Subcutaneous abdominal adipose tissue (tissue), 5 donors: Measurements from ENCODE around the gene AIRE.

Experiments used
- H3K27ac ChIP-seq: one replicate; pipeline ENCODE4 v1.7.0; 2013; ENCODE audit warnings: low read depth, mild to moderate bottlenecking, inconsistent platforms, low read length, moderate library complexity
- H3K27me3 ChIP-seq, 5 donors: one replicate each; pipeline ENCODE4 v1.7.0; 2013; ENCODE audit warnings: low read length in 5 of 5, inconsistent platforms in 1 of 5; ENCODE audit not compliant: control insufficient read depth in 5 of 5, insufficient read depth in 4 of 5
- H3K36me3 ChIP-seq, 5 donors: one replicate each; pipeline ENCODE4 v1.7.0; 2013; ENCODE audit warnings: low read length in 5 of 5; ENCODE audit not compliant: control insufficient read depth in 5 of 5, insufficient read depth in 5 of 5
- H3K4me1 ChIP-seq, 5 donors: one replicate each; pipeline ENCODE4 v1.7.0; 2013; ENCODE audit warnings: low read length in 5 of 5, mild to moderate bottlenecking in 3 of 5, moderate library complexity in 1 of 5; ENCODE audit not compliant: control insufficient read depth in 5 of 5, insufficient read depth in 5 of 5
- H3K4me3 ChIP-seq, 5 donors: one replicate each; pipeline ENCODE4 v1.7.0; 2013; ENCODE audit warnings: low read length in 5 of 5, low read depth in 1 of 5
- H3K9ac ChIP-seq, 5 donors: one replicate each; pipeline ENCODE4 v1.7.0; 2013; ENCODE audit warnings: low read length in 5 of 5, mild to moderate bottlenecking in 4 of 5, moderate library complexity in 3 of 5
- H3K9me3 ChIP-seq, 5 donors: one replicate each; pipeline ENCODE4 v1.7.0; 2013; ENCODE audit warnings: low read length in 5 of 5; ENCODE audit not compliant: control insufficient read depth in 5 of 5
- donor health status: healthy.
- donor health status: healthy.
- donor health status: healthy.
- donor health status: healthy.
- donor health status: healthy.

AIRE gene

GRCh38 chr21:44323591-44323990 is 37.9 kb downstream of the AIRE start:
- H3K36me3 ChIP-seq, result peaks cover 0 to 92% (median 82%) of the 10 kb centered on the region in 5 donors
- no peak overlapping the region for H3K9ac ChIP-seq
- no peak overlapping the region for H3K27ac ChIP-seq
- no peak overlapping the region for H3K4me3 ChIP-seq
- H3K4me1 ChIP-seq, result no peaks in the 10 kb centered on the region
- no peaks in the 10 kb centered on the region for H3K27me3 ChIP-seq
- no peaks in the 10 kb centered on the region for H3K9me3 ChIP-seq

- Histone ChIP-seq H3K9ac (no peak overlapping the region), H3K27me3 (no peaks in the 10 kb centered on the region), H3K9me3 (no peaks in the 10 kb centered on the region), H3K36me3 (peaks cover 0 to 85% (median 78%) of the 10 kb centered on the region in 5 donors), H3K27ac (no peak overlapping the region), H3K4me3 (no peak overlapping the region), H3K4me1 (no peaks in the 10 kb centered on the region)
Observed at GRCh38 chr21:44324106-44324853, 38.6 kb downstream of the AIRE start.

- Histone ChIP-seq H3K4me3 (no peak overlapping the region), H3K27me3 (no peaks in the 10 kb centered on the region), H3K9ac (no peak overlapping the region), H3K36me3 (peaks cover 0 to 80% (median 75%) of the 10 kb centered on the region in 5 donors), H3K27ac (no peak overlapping the region), H3K4me1 (no peaks in the 10 kb centered on the region), H3K9me3 (no peaks in the 10 kb centered on the region)
Observed at GRCh38 chr21:44324854-44325107, 39.1 kb downstream of the AIRE start.

GRCh38 chr21:44325386-44326271 is 40.0 kb downstream of the AIRE start:
- no peaks in the 10 kb centered on the region for H3K9me3 ChIP-seq
- no peaks in the 10 kb centered on the region for H3K27me3 ChIP-seq
- H3K9ac ChIP-seq, result no peak overlapping the region
- no peak overlapping the region for H3K27ac ChIP-seq
- H3K36me3 ChIP-seq, result peaks cover 0 to 76% (median 67%) of the 10 kb centered on the region in 5 donors
- peaks cover 0 to 4% (median 0%) of the 10 kb centered on the region in 5 donors for H3K4me1 ChIP-seq
- no peak overlapping the region for H3K4me3 ChIP-seq

GRCh38 chr21:44326272-44326647 is 40.6 kb downstream of the AIRE start:
- Histone ChIP-seq H3K27me3 (no peaks in the 10 kb centered on the region), H3K27ac (no peak overlapping the region), H3K36me3 (peaks cover 0 to 77% (median 63%) of the 10 kb centered on the region in 5 donors)

GRCh38 chr21:44326716-44327602 is 41.3 kb downstream of the AIRE start:
- peaks cover 0 to 18% (median 6%) of the 10 kb centered on the region in 5 donors for H3K4me1 ChIP-seq
- peaks cover 0 to 77% (median 61%) of the 10 kb centered on the region in 5 donors for H3K36me3 ChIP-seq
- H3K27ac ChIP-seq, result no peak overlapping the region
- H3K27me3 ChIP-seq, result no peaks in the 10 kb centered on the region
- H3K9me3 ChIP-seq, result no peaks in the 10 kb centered on the region
- no peak overlapping the region for H3K9ac ChIP-seq
- no peak overlapping the region for H3K4me3 ChIP-seq

More at GRCh38 chr21:44326272-44326647, 40.6 kb downstream of the AIRE start:
- Histone ChIP-seq H3K4me3 (no peak overlapping the region), H3K9me3 (no peaks in the 10 kb centered on the region), H3K4me1 (peaks cover 0 to 11% (median 2%) of the 10 kb centered on the region in 5 donors), H3K9ac (no peak overlapping the region)

GRCh38 chr21:44327603-44327974 is 41.9 kb downstream of the AIRE start:
- no peak overlapping the region for H3K9ac ChIP-seq
- no peaks in the 10 kb centered on the region for H3K9me3 ChIP-seq
- H3K4me3 ChIP-seq, result no peak overlapping the region
- H3K27me3 ChIP-seq, result no peaks in the 10 kb centered on the region
- peaks cover 0 to 24% (median 6%) of the 10 kb centered on the region in 5 donors for H3K4me1 ChIP-seq
- no peak overlapping the region for H3K27ac ChIP-seq
- peaks cover 0 to 75% (median 59%) of the 10 kb centered on the region in 5 donors for H3K36me3 ChIP-seq

GRCh38 chr21:44328242-44328895 is 42.7 kb downstream of the AIRE start:
- H3K9ac ChIP-seq, result no peak overlapping the region
- H3K9me3 ChIP-seq, result no peaks in the 10 kb centered on the region
- H3K27me3 ChIP-seq, result no peaks in the 10 kb centered on the region
- no peak overlapping the region for H3K27ac ChIP-seq
- peaks cover 0 to 25% (median 6%) of the 10 kb centered on the region in 5 donors for H3K4me1 ChIP-seq
- H3K36me3 ChIP-seq, result peaks cover 0 to 72% (median 55%) of the 10 kb centered on the region in 5 donors
- H3K4me3 ChIP-seq, result no peak overlapping the region

- H3K36me3 ChIP-seq, result peaks cover 0 to 67% (median 46%) of the 10 kb centered on the region in 5 donors
- H3K9ac ChIP-seq, result no peak overlapping the region
Observed at GRCh38 chr21:44329086-44329889, 43.6 kb downstream of the AIRE start.

More at GRCh38 chr21:44329086-44329889, 43.6 kb downstream of the AIRE start:
- Histone ChIP-seq H3K4me1 (peaks cover 0 to 25% (median 6%) of the 10 kb centered on the region in 5 donors), H3K4me3 (no peak overlapping the region), H3K27ac (no peak overlapping the region), H3K9me3 (no peaks in the 10 kb centered on the region), H3K27me3 (no peaks in the 10 kb centered on the region)
